HEK293T (cell line): ENCODE measurements around the gene RIMBP2.

Experiments used
- CTCF ChIA-PET: fragments of 350-600 bp; formaldehyde crosslinking; extraction: SDS; loops from one replicate; lab custom pipeline; 2021; ENCODE audit warnings: antibody characterized with exemption, inconsistent platforms; lab: Yijun Ruan, JAX
- POLR2A ChIA-PET: fragments of 350-600 bp; formaldehyde crosslinking; extraction: SDS; loops from one replicate; lab custom pipeline; 2020; ENCODE audit warnings: antibody characterized with exemption, inconsistent platforms; lab: Yijun Ruan, JAX
- DNase-seq: peaks from one replicate; pipeline ENCODE4 v3.0.0; 2012; ENCODE audit warnings: mixed read lengths; ENCODE audit errors: extremely low spot score
- ARNT ChIP-seq: fragments of 450-650 bp; IDR thresholded peaks from 2 replicates; pipeline ENCODE4 v1.6.1; 2017; ENCODE audit warnings: mild to moderate bottlenecking
- BHLHE40 ChIP-seq: fragments of 450-650 bp; IDR thresholded peaks from 2 replicates; pipeline ENCODE4 v1.6.1; 2016; ENCODE audit warnings: mild to moderate bottlenecking, moderate library complexity, borderline replicate concordance
- CTBP1 ChIP-seq: fragments of 450-650 bp; IDR thresholded peaks from 2 replicates; pipeline ENCODE4 v1.6.1; 2016; ENCODE audit warnings: borderline replicate concordance
- ELF4 ChIP-seq: fragments of 450-650 bp; IDR thresholded peaks from 2 replicates; pipeline ENCODE4 v1.6.1; 2017; ENCODE audit warnings: antibody characterized with exemption
- FOXA1 ChIP-seq: fragments of 450-650 bp; IDR thresholded peaks from 2 replicates; pipeline ENCODE4 v1.6.1; 2016; ENCODE audit warnings: mild to moderate bottlenecking
- FOXK2 ChIP-seq: fragments of 450-650 bp; IDR thresholded peaks from 2 replicates; pipeline ENCODE4 v1.6.1; 2016; ENCODE audit warnings: mild to moderate bottlenecking
- FOXM1 ChIP-seq: fragments of 450-650 bp; IDR thresholded peaks from 2 replicates; pipeline ENCODE4 v1.6.1; 2017; ENCODE audit warnings: mild to moderate bottlenecking, borderline replicate concordance
- HDGF ChIP-seq: fragments of 450-650 bp; IDR thresholded peaks from 2 replicates; pipeline ENCODE4 v1.6.1; 2017; ENCODE audit warnings: antibody characterized with exemption, borderline replicate concordance
- L3MBTL2 ChIP-seq: fragments of 450-650 bp; conservative IDR thresholded peaks from 2 replicates; pipeline ENCODE4 v1.6.1; 2016; ENCODE audit warnings: mild to moderate bottlenecking
- LEF1 ChIP-seq: fragments of 450-650 bp; IDR thresholded peaks from 2 replicates; pipeline ENCODE4 v1.6.1; 2017; ENCODE audit warnings: mild to moderate bottlenecking, borderline replicate concordance
- NFRKB ChIP-seq: fragments of 450-650 bp; IDR thresholded peaks from 2 replicates; pipeline ENCODE4 v1.6.1; 2016; ENCODE audit warnings: mild to moderate bottlenecking, moderate library complexity
- PKNOX1 ChIP-seq: fragments of 450-650 bp; IDR thresholded peaks from 2 replicates; pipeline ENCODE4 v1.6.1; 2016
- SP1 ChIP-seq: fragments of 450-650 bp; IDR thresholded peaks from 2 replicates; pipeline ENCODE4 v1.6.1; 2017
- SUZ12 ChIP-seq: fragments of 450-650 bp; IDR thresholded peaks from 2 replicates; pipeline ENCODE4 v1.6.1; 2016; ENCODE audit warnings: mild to moderate bottlenecking
- TARDBP ChIP-seq: fragments of 450-650 bp; IDR thresholded peaks from 2 replicates; pipeline ENCODE4 v1.6.1; 2016
- ZNF384 ChIP-seq: fragments of 450-650 bp; IDR thresholded peaks from 2 replicates; pipeline ENCODE4 v1.6.1; 2016

Gene RIMBP2

GRCh38 chr12:130547480-130548155 lies 168.5 kb downstream of the RIMBP2 start:
- no peak for TF ChIP-seq ZNF384
- no peak for TF ChIP-seq SUZ12
- no peak for DNase-seq
- ChIA-PET POLR2A (no interaction called here), CTCF (no interaction called here)

- ChIA-PET CTCF (interaction anchor here (0.6 kb wide), 1 partner anchor 386 kb away, joined by 3 read pairs; no protein-coding TSS in a partner anchor), POLR2A (no interaction called here)
- TF ChIP-seq PKNOX1, result no peak
- TF ChIP-seq FOXA1, result no peak
- TF ChIP-seq FOXK2, result no peak
- TF ChIP-seq ELF4, result no peak
- TF ChIP-seq TARDBP, result no peak
- TF ChIP-seq SP1, result no peak
- DNase-seq, result no peak
These were observed 169.6 kb downstream of the RIMBP2 start for GRCh38 chr12:130546494-130546893.

- DNase-seq, result no peak
- no peak for TF ChIP-seq SUZ12
- no peak for TF ChIP-seq LEF1
- no peak for TF ChIP-seq ELF4
- no peak for TF ChIP-seq ARNT
- no peak for TF ChIP-seq BHLHE40
- no peak for TF ChIP-seq FOXK2
- TF ChIP-seq NFRKB, result no peak
- TF ChIP-seq SP1, result no peak
- TF ChIP-seq FOXA1, result no peak
- TF ChIP-seq PKNOX1, result no peak
- TF ChIP-seq CTBP1, result no peak
- TF ChIP-seq L3MBTL2, result no peak
- no peak for TF ChIP-seq TARDBP
- TF ChIP-seq ZNF384, result no peak
- TF ChIP-seq HDGF, result no peak
- TF ChIP-seq FOXM1, result no peak
- CTCF ChIA-PET, result no interaction called here
- POLR2A ChIA-PET, result no interaction called here
These were observed 170.6 kb downstream of the RIMBP2 start for GRCh38 chr12:130545475-130545874.

- POLR2A ChIA-PET, result no interaction called here
- CTCF ChIA-PET, result no interaction called here
- no peak for TF ChIP-seq FOXM1
- no peak for TF ChIP-seq PKNOX1
- no peak for TF ChIP-seq LEF1
- no peak for TF ChIP-seq FOXK2
- no peak for TF ChIP-seq TARDBP
- TF ChIP-seq SUZ12, result no peak
- no peak for TF ChIP-seq ARNT
- TF ChIP-seq L3MBTL2, result no peak
- no peak for TF ChIP-seq ELF4
- no peak for TF ChIP-seq BHLHE40
- no peak for TF ChIP-seq SP1
- TF ChIP-seq HDGF, result no peak
- no peak for TF ChIP-seq CTBP1
- no peak for DNase-seq
These were observed 175.7 kb downstream of the RIMBP2 start for GRCh38 chr12:130540376-130540775.

- POLR2A ChIA-PET, result no interaction called here
- TF ChIP-seq HDGF, result no peak
- TF ChIP-seq SUZ12, result no peak
- TF ChIP-seq ELF4, result no peak
- CTCF ChIA-PET, result no interaction called here
- no peak for DNase-seq
These were observed 177.6 kb downstream of the RIMBP2 start for GRCh38 chr12:130538343-130539095.

GRCh38 chr12:130537655-130538054 lies 178.4 kb downstream of the RIMBP2 start:
- no peak for DNase-seq
- POLR2A ChIA-PET, result no interaction called here
- CTCF ChIA-PET, result no interaction called here
- TF ChIP-seq BHLHE40 (no peak), FOXK2 (no peak), TARDBP (no peak), SP1 (no peak), PKNOX1 (no peak), HDGF (no peak), L3MBTL2 (no peak), ARNT (no peak), ZNF384 (no peak)
